GM23338 (cell line): Measurements from ENCODE around the gene SLC9A9. TPM values are rescaled to one million over a fixed set of nuclear protein-coding genes. Genes with fewer than 3 reads are reported as not detected.

Experiments
- ATAC-seq: fragments of 200-7000 bp; cut with Tn5 transposase; 3 replicates; pipeline ENCODE4 v1.9.1; 2020
- DNase-seq: peaks from one replicate; pipeline ENCODE4 v3.0.0-alpha.2; 2015; ENCODE audit warnings: low spot score
- H2AFZ ChIP-seq: fragments of 200-600 bp; sonication (generic); 2 replicates; pipeline ENCODE4 v1.8.0; 2016; ENCODE audit warnings: antibody characterized with exemption, mild to moderate bottlenecking, moderate library complexity
- H3F3A ChIP-seq: fragments of 200-600 bp; sonication (generic); replicated peaks from 2 replicates; pipeline ENCODE4 v1.8.0; 2017; ENCODE audit warnings: antibody characterized with exemption, mixed run types, low read depth
- H3K27ac ChIP-seq: fragments of 200-600 bp; sonication (generic); 2 replicates; pipeline ENCODE4 v1.6.1; 2016; ENCODE audit warnings: low read depth
- H3K27me3 ChIP-seq: fragments of 200-600 bp; sonication (generic); 2 replicates; pipeline ENCODE4 v1.8.0; 2016; ENCODE audit warnings: mild to moderate bottlenecking, mixed run types, moderate library complexity; ENCODE audit not compliant: insufficient read depth
- H3K36me3 ChIP-seq: fragments of 200-600 bp; sonication (generic); 2 replicates; pipeline ENCODE4 v1.8.0; 2016; ENCODE audit warnings: mild to moderate bottlenecking; ENCODE audit not compliant: insufficient read depth
- H3K4me1 ChIP-seq: fragments of 200-600 bp; sonication (generic); 2 replicates; pipeline ENCODE4 v1.8.0; 2016; ENCODE audit warnings: mild to moderate bottlenecking, moderate library complexity; ENCODE audit not compliant: insufficient read depth
- H3K4me2 ChIP-seq: fragments of 200-600 bp; sonication (generic); 2 replicates; pipeline ENCODE4 v1.7.1; 2017; ENCODE audit warnings: mixed run types
- H3K4me3 ChIP-seq: fragments of 200-600 bp; sonication (generic); 2 replicates; pipeline ENCODE4 v1.6.1; 2016; ENCODE audit warnings: mixed run types
- H3K79me2 ChIP-seq: fragments of 200-600 bp; sonication (generic); replicated peaks from 2 replicates; pipeline ENCODE4 v1.8.0; 2017; ENCODE audit warnings: mild to moderate bottlenecking; ENCODE audit not compliant: insufficient read depth
- H3K9me2 ChIP-seq: fragments of 200-600 bp; sonication (generic); 2 replicates; pipeline ENCODE4 v1.8.0; 2017; ENCODE audit not compliant: insufficient read depth
- H4K20me1 ChIP-seq: fragments of 200-600 bp; sonication (generic); replicated peaks from 2 replicates; pipeline ENCODE4 v1.8.0; 2017; ENCODE audit warnings: mild to moderate bottlenecking; ENCODE audit not compliant: insufficient read depth
- H3K27ac Mint-ChIP-seq: 2 replicates; pipeline ENCODE4 v1.8.0; 2020; ENCODE audit warnings: inconsistent platforms, mild to moderate bottlenecking, moderate library complexity, mixed read lengths
- H3K27me3 Mint-ChIP-seq: 3 replicates; pipeline ENCODE4 v1.8.0; 2022; ENCODE audit warnings: low read depth, mild to moderate bottlenecking, moderate library complexity, mixed read lengths, inconsistent platforms; ENCODE audit not compliant: insufficient read depth, poor library complexity
- H3K36me3 Mint-ChIP-seq: 3 replicates; pipeline ENCODE4 v1.8.0; 2021; ENCODE audit warnings: low read depth, mild to moderate bottlenecking, inconsistent platforms, moderate library complexity, mixed read lengths
- H3K4me1 Mint-ChIP-seq: 3 replicates; pipeline ENCODE4 v1.8.0; 2020; ENCODE audit warnings: mild to moderate bottlenecking, inconsistent platforms, mixed read lengths
- H3K4me3 Mint-ChIP-seq: 3 replicates; pipeline ENCODE4 v1.8.0; 2021; ENCODE audit warnings: moderate library complexity, mild to moderate bottlenecking, inconsistent platforms, mixed read lengths
- H3K9me3 Mint-ChIP-seq: 3 replicates; pipeline ENCODE4 v1.8.0; 2020; ENCODE audit warnings: moderate library complexity, mild to moderate bottlenecking, inconsistent platforms, mixed read lengths
- CREB1 ChIP-seq: fragments of 250-450 bp; sonication (Bioruptor Pico); IDR thresholded peaks from 2 replicates; pipeline ENCODE4 v1.5.0; 2020; ENCODE audit warnings: low read depth, mild to moderate bottlenecking, moderate library complexity
- ETS1 ChIP-seq: IDR thresholded peaks from 2 replicates; pipeline ENCODE4 v1.6.1; 2016; ENCODE audit warnings: antibody characterized with exemption
- EZH2 ChIP-seq: fragments of 200-600 bp; sonication (generic); IDR thresholded peaks from one replicate; pipeline ENCODE4 v1.8.0; 2017; ENCODE audit warnings: antibody characterized with exemption, mild to moderate bottlenecking, low read depth; ENCODE audit not compliant: unreplicated experiment
- EZH2phosphoT487 ChIP-seq: fragments of 200-600 bp; sonication (generic); IDR thresholded peaks from one replicate; pipeline ENCODE4 v1.8.1; 2018; ENCODE audit warnings: antibody characterized with exemption; ENCODE audit not compliant: unreplicated experiment
- JUNB ChIP-seq: IDR thresholded peaks from one replicate; pipeline ENCODE4 v1.6.1; 2016; ENCODE audit warnings: antibody characterized with exemption; ENCODE audit not compliant: unreplicated experiment
- NANOG ChIP-seq: IDR thresholded peaks from 2 replicates; pipeline ENCODE4 v1.6.1; 2016; ENCODE audit warnings: antibody characterized with exemption, borderline replicate concordance
- POLR2AphosphoS5 ChIP-seq: IDR thresholded peaks from 2 replicates; pipeline ENCODE4 v1.6.1; 2016; ENCODE audit warnings: antibody characterized with exemption, low read depth
- STAT1 ChIP-seq: IDR thresholded peaks from one replicate; pipeline ENCODE4 v1.6.1; 2016; ENCODE audit warnings: antibody characterized with exemption; ENCODE audit not compliant: unreplicated experiment
- ZNF114 ChIP-seq: fragments of 250-450 bp; sonication (Bioruptor Pico); IDR thresholded peaks from 2 replicates; pipeline ENCODE4 v1.5.0; 2020; ENCODE audit warnings: mild to moderate bottlenecking, moderate library complexity
- ZNF331 ChIP-seq: fragments of 250-450 bp; sonication (Bioruptor Pico); IDR thresholded peaks from 2 replicates; pipeline ENCODE4 v1.5.0; 2020; ENCODE audit warnings: low read depth, mild to moderate bottlenecking, moderate library complexity
- polyA plus RNA-seq: library from polyadenylated mRNA; unstranded; fragments of >200 nt; fragmentation: Nextera tagmentation; extraction: Ambion mirVana; gene quantifications from 2 replicates; pipeline ENCODE4 v1.2.1, GENCODE V29; 2016
- total RNA-seq: library from RNA; depleted of rRNA; stranded (reverse); fragments of >200 nt; shearing (Covaris generic); gene quantifications from 2 replicates; pipeline ENCODE4 v1.2.3, GENCODE V29; 2014
- TF ChIP-seq, protein P1 (sequence below): IDR thresholded peaks from one replicate; pipeline ENCODE4 v1.6.1; 2018; ENCODE audit warnings: antibody characterized with exemption; ENCODE audit not compliant: unreplicated experiment
- TF ChIP-seq, protein P2 (sequence below), 2 experiments: fragments of 200-600 bp in 1 of 2; sonication (generic) in 1 of 2; conservative IDR thresholded peaks; 2 replicates each; pipeline versions ENCODE4 v1.5.1 to v1.6.1; 2016 to 2017; ENCODE audit warnings: antibody characterized with exemption in 2 of 2, low read depth in 2 of 2, mild to moderate bottlenecking in 2 of 2, moderate library complexity in 1 of 2
- TF ChIP-seq, protein P3 (sequence below): fragments of 250-450 bp; sonication (Bioruptor Pico); IDR thresholded peaks from 2 replicates; pipeline ENCODE4 v1.5.0; 2020; ENCODE audit warnings: mild to moderate bottlenecking, moderate library complexity

The SLC9A9 gene
- total and polyA plus RNA-seq, 2 experiments from 2014 or later = 1.3 to 1.6 TPM

GRCh38 chr3:143437405-143437804 is 410.9 kb downstream of the SLC9A9 start:
- H3K79me2 ChIP-seq = no peaks in the 10 kb centered on the region
- H3K36me3 Mint-ChIP-seq = no peaks in the 10 kb centered on the region
- H3K9me2 ChIP-seq = peaks cover 6% of the 10 kb centered on the region; the same call in 1 of the 2 replicates
- no peak overlapping the region for H3K27ac ChIP-seq
- H3K27me3 Mint-ChIP-seq = no peaks in the 10 kb centered on the region
- H3K4me3 ChIP-seq = no peak overlapping the region
- no peak overlapping the region for H3K27ac Mint-ChIP-seq
- no peaks in the 10 kb centered on the region for H3K36me3 ChIP-seq
- TF ChIP-seq JUNB (no peak), ZNF114 (CRISPR knock-in tag) (no peak), CREB1 (CRISPR knock-in tag) (no peak), POLR2AphosphoS5 (no peak), EZH2phosphoT487 (no peak), EZH2 (no peak), ETS1 (no peak), NANOG (no peak), ZNF331 (CRISPR knock-in tag) (no peak), STAT1 (no peak)
- TF ChIP-seq, protein P1, sequence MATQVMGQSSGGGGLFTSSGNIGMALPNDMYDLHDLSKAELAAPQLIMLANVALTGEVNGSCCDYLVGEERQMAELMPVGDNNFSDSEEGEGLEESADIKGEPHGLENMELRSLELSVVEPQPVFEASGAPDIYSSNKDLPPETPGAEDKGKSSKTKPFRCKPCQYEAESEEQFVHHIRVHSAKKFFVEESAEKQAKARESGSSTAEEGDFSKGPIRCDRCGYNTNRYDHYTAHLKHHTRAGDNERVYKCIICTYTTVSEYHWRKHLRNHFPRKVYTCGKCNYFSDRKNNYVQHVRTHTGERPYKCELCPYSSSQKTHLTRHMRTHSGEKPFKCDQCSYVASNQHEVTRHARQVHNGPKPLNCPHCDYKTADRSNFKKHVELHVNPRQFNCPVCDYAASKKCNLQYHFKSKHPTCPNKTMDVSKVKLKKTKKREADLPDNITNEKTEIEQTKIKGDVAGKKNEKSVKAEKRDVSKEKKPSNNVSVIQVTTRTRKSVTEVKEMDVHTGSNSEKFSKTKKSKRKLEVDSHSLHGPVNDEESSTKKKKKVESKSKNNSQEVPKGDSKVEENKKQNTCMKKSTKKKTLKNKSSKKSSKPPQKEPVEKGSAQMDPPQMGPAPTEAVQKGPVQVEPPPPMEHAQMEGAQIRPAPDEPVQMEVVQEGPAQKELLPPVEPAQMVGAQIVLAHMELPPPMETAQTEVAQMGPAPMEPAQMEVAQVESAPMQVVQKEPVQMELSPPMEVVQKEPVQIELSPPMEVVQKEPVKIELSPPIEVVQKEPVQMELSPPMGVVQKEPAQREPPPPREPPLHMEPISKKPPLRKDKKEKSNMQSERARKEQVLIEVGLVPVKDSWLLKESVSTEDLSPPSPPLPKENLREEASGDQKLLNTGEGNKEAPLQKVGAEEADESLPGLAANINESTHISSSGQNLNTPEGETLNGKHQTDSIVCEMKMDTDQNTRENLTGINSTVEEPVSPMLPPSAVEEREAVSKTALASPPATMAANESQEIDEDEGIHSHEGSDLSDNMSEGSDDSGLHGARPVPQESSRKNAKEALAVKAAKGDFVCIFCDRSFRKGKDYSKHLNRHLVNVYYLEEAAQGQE = no peak
- TF ChIP-seq, protein P2, sequence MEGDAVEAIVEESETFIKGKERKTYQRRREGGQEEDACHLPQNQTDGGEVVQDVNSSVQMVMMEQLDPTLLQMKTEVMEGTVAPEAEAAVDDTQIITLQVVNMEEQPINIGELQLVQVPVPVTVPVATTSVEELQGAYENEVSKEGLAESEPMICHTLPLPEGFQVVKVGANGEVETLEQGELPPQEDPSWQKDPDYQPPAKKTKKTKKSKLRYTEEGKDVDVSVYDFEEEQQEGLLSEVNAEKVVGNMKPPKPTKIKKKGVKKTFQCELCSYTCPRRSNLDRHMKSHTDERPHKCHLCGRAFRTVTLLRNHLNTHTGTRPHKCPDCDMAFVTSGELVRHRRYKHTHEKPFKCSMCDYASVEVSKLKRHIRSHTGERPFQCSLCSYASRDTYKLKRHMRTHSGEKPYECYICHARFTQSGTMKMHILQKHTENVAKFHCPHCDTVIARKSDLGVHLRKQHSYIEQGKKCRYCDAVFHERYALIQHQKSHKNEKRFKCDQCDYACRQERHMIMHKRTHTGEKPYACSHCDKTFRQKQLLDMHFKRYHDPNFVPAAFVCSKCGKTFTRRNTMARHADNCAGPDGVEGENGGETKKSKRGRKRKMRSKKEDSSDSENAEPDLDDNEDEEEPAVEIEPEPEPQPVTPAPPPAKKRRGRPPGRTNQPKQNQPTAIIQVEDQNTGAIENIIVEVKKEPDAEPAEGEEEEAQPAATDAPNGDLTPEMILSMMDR (conservative IDR thresholded peaks at IDR 0.05; ENCODE audit: low read depth in 2 of 2) = no peak
- TF ChIP-seq, protein P3, sequence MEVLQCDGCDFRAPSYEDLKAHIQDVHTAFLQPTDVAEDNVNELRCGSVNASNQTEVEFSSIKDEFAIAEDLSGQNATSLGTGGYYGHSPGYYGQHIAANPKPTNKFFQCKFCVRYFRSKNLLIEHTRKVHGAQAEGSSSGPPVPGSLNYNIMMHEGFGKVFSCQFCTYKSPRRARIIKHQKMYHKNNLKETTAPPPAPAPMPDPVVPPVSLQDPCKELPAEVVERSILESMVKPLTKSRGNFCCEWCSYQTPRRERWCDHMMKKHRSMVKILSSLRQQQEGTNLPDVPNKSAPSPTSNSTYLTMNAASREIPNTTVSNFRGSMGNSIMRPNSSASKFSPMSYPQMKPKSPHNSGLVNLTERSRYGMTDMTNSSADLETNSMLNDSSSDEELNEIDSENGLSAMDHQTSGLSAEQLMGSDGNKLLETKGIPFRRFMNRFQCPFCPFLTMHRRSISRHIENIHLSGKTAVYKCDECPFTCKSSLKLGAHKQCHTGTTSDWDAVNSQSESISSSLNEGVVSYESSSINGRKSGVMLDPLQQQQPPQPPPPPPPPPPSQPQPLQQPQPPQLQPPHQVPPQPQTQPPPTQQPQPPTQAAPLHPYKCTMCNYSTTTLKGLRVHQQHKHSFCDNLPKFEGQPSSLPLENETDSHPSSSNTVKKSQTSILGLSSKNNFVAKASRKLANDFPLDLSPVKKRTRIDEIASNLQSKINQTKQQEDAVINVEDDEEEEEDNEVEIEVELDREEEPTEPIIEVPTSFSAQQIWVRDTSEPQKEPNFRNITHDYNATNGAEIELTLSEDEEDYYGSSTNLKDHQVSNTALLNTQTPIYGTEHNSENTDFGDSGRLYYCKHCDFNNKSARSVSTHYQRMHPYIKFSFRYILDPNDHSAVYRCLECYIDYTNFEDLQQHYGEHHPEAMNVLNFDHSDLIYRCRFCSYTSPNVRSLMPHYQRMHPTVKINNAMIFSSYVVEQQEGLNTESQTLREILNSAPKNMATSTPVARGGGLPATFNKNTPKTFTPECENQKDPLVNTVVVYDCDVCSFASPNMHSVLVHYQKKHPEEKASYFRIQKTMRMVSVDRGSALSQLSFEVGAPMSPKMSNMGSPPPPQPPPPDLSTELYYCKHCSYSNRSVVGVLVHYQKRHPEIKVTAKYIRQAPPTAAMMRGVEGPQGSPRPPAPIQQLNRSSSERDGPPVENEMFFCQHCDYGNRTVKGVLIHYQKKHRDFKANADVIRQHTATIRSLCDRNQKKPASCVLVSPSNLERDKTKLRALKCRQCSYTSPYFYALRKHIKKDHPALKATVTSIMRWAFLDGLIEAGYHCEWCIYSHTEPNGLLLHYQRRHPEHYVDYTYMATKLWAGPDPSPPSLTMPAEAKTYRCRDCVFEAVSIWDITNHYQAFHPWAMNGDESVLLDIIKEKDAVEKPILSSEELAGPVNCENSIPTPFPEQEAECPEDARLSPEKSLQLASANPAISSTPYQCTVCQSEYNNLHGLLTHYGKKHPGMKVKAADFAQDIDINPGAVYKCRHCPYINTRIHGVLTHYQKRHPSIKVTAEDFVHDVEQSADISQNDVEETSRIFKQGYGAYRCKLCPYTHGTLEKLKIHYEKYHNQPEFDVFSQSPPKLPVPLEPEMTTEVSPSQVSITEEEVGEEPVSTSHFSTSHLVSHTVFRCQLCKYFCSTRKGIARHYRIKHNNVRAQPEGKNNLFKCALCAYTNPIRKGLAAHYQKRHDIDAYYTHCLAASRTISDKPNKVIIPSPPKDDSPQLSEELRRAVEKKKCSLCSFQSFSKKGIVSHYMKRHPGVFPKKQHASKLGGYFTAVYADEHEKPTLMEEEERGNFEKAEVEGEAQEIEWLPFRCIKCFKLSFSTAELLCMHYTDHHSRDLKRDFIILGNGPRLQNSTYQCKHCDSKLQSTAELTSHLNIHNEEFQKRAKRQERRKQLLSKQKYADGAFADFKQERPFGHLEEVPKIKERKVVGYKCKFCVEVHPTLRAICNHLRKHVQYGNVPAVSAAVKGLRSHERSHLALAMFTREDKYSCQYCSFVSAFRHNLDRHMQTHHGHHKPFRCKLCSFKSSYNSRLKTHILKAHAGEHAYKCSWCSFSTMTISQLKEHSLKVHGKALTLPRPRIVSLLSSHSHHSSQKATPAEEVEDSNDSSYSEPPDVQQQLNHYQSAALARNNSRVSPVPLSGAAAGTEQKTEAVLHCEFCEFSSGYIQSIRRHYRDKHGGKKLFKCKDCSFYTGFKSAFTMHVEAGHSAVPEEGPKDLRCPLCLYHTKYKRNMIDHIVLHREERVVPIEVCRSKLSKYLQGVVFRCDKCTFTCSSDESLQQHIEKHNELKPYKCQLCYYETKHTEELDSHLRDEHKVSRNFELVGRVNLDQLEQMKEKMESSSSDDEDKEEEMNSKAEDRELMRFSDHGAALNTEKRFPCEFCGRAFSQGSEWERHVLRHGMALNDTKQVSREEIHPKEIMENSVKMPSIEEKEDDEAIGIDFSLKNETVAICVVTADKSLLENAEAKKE (CRISPR knock-in tag) = no peak
- H3K9me3 Mint-ChIP-seq = no peaks in the 10 kb centered on the region
- no peak overlapping the region for H3K4me3 Mint-ChIP-seq
- H3K4me2 ChIP-seq = no peak overlapping the region
- no peak overlapping the region for H2AFZ ChIP-seq
- ATAC-seq = no peak
- H3K27me3 ChIP-seq = no peaks in the 10 kb centered on the region
- no peaks in the 10 kb centered on the region for H3K4me1 ChIP-seq
- H3F3A ChIP-seq = no peaks in the 10 kb centered on the region
- H3K4me1 Mint-ChIP-seq = no peaks in the 10 kb centered on the region; the same call in 2 of the 3 replicates
- no peak for DNase-seq
- H4K20me1 ChIP-seq = no peaks in the 10 kb centered on the region
